IPS-18c (cell line): ENCODE data around the gene TES.
"Not testable (repeated sequence)": the region's sequence is repeated elsewhere in the genome, so short reads cannot be mapped to it uniquely, and the experiment has no call there.

ENCODE experiments used
- H3K4me3 ChIP-seq: 2 replicates; pipeline ENCODE4 v1.7.0; 2013; ENCODE audit warnings: low read depth, mild to moderate bottlenecking, low read length, moderate library complexity; ENCODE audit not compliant: insufficient read depth
- H3K9me3 ChIP-seq: one replicate; pipeline ENCODE4 v1.6.1; 2013; ENCODE audit warnings: mild to moderate bottlenecking, low read length, moderate library complexity; ENCODE audit not compliant: control insufficient read depth, insufficient read depth

The TES gene

DNA sequence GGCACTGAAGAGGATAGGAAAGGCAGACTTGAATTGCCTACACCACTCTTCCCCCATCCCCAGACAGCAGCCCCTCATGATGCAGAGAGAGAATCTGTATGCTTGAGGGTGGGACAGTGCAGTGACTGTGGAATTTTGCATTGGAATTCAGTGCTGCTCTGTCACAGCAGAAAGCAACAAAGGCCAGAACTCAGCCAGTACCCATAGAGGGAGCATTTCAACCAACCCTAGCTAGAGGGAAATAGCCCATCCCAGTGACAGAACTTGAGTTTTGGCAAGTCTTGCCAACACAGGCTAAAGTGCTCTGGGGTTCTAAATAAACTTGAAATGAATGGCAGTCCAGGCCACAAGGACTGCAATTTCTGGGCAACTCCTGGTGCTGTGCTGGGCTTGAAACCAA, 80.4 kb downstream of the TES start:
- Histone ChIP-seq H3K9me3 (no peaks in the 10 kb centered on the region), H3K4me3 (no peak overlapping the region)

GRCh38 chr7:116291937-116292336, 81.6 kb downstream of the TES start:
- H3K4me3 ChIP-seq, result no peak overlapping the region
- H3K9me3 ChIP-seq, result no peaks in the 10 kb centered on the region

- Histone ChIP-seq H3K9me3 (no peaks in the 10 kb centered on the region), H3K4me3 (no peak overlapping the region)
Observed at GRCh38 chr7:116292381-116292780, 82.0 kb downstream of the TES start.

DNA sequence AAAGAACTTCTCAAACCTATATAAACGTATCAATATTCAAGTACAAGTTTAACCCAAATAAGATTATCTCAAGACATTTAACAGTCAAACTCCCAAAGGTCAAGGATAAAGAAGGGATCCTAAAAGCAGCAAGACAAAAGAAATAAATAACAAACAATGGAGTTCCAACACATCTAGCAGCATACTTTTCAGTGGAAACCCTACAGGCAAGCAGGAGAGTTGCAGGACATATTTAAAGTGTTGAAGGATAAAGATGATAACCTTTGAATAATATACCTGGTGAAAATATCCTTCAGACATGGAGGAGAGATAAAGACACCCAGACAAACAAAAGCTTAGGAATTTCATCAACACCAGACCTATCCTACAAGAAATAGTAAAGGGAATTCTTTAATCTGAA, 82.8 kb downstream of the TES start:
- Histone ChIP-seq H3K4me3 (no peak overlapping the region), H3K9me3 (no peaks in the 10 kb centered on the region)

DNA sequence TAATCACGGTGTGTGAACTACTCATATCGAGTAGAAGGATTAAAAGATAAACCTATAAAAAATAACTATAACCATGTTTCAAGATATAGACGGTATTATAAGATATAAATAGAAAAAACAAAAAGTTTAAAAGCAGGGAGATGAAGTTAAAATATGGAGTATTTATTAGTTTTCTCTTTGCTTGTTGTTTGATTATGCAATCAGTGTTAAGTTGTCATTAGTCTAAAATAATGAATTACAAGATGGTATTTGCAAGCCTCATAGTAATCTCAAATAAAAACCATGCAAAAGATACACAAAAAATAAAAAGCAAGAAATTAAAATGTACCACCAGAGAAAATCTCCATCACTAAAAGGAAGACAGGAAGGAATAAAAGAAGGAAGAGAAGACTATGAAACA, 83.3 kb downstream of the TES start:
- Histone ChIP-seq H3K4me3 (no peak overlapping the region), H3K9me3 (no peaks in the 10 kb centered on the region)

GRCh38 chr7:116295903-116296302, 85.6 kb downstream of the TES start:
- not testable (repeated sequence) for H3K9me3 ChIP-seq, H3K4me3 ChIP-seq

DNA sequence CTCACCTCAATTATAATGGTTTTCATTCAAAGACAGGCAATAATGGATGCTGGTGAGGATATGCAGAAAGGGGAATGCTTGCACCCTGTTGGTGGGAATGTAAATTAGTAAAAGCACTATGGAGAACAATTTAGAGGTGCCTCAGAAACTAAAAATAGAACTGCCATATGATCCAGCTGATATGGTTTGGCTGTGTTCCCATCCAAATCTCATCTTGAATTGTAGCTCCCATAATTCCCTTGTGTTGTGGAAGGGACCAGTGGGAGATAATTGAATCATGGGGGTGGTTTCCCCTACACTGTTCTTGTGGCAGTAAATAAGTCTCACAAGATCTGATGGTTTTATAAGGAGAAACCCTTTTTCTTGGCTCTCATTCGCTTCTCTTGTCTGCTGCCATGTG, 87.7 kb downstream of the TES start:
- H3K4me3 ChIP-seq, result no peak overlapping the region
- H3K9me3 ChIP-seq, result no peaks in the 10 kb centered on the region

- no peak overlapping the region for H3K4me3 ChIP-seq
- H3K9me3 ChIP-seq, result no peaks in the 10 kb centered on the region
Observed at GRCh38 chr7:116298576-116298975, 88.2 kb downstream of the TES start.

- no peak overlapping the region for H3K4me3 ChIP-seq
- no peaks in the 10 kb centered on the region for H3K9me3 ChIP-seq
Observed at GRCh38 chr7:116305485-116306408, 95.4 kb downstream of the TES start.

DNA sequence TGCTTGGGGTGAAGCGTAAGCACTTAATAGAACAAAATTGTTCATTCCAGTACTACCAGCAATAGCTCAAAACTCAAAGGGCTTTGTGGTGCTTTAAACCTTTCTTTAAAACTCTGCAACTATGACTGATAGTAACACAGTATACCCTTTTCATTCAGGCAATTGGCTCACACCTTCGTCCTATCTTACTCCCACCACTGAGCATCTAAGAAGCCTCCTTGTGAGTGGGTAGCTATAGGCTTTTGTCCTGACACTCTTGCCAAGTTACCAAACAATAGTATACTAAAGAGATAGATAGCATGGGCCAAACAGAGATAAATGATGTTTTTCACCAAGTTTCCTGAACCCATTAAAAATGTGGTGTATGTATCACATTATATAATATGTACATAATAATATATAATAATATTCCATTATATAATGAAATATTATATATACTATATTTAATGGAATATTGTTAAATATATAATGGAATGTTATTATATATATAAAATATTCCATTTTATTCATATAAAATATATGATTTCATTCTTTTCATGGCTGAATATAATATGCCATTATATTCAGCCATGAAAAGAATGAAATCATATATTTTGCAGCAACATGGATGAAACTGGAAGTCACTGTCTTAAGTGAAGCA, 96.2 kb downstream of the TES start:
- Histone ChIP-seq H3K4me3 (no peak overlapping the region), H3K9me3 (no peaks in the 10 kb centered on the region)

GRCh38 chr7:116307253-116307652, 96.9 kb downstream of the TES start:
- no peaks in the 10 kb centered on the region for H3K9me3 ChIP-seq
- no peak overlapping the region for H3K4me3 ChIP-seq
